ENCODE measurements around the gene ASMTL. TPM values are rescaled to one million over a fixed set of nuclear protein-coding genes. Genes with fewer than 3 reads are reported as not detected.
"Not testable (repeated sequence)": the region's sequence is repeated elsewhere in the genome, so short reads cannot be mapped to it uniquely, and the experiment has no call there.

The ASMTL gene
- total and polyA plus RNA-seq, 4 donors, result 26.7 to 56.1 (median 31.8) TPM

GRCh38 chrX:1434871-1435240 lies 17.9 kb downstream of the ASMTL start:
- peak; percentile 35 to 60 for DNase-seq
- WGBS, 2 donors, result 97 to 98% methylated on average over 22 of the region's 22 CpGs
- no peaks in the 10 kb centered on the region for H3K9me3 ChIP-seq (ENCODE audit: control insufficient read depth, low read length)

GRCh38 chrX:1433646-1434357 lies 18.9 kb downstream of the ASMTL start:
- no peaks in the 10 kb centered on the region for H3K4me1 ChIP-seq (ENCODE audit: control insufficient read depth in 1 of 2, insufficient read depth in 2 of 2, low read length in 2 of 2)
- H3K27ac ChIP-seq (ENCODE audit: low read depth in 1 of 2, low read length in 2 of 2), result no peak overlapping the region
- 94 to 97% methylated on average over 19 of the region's 19 CpGs for WGBS, 2 donors
- no peaks in the 10 kb centered on the region for H3K9me3 ChIP-seq (ENCODE audit: control insufficient read depth, low read length)
- DNase-seq (peak; percentile 22 to 62), ATAC-seq (ENCODE audit: low FRiP score) (no peak)
- H3K36me3 ChIP-seq (ENCODE audit: control insufficient read depth in 1 of 2, insufficient read depth in 2 of 2, low read length in 1 of 2), result peaks cover 0 to 8% of the 10 kb centered on the region in 2 donors
- H3K4me3 ChIP-seq (ENCODE audit: low read length in 2 of 2), result no peak overlapping the region
- no peaks in the 10 kb centered on the region for H3K27me3 ChIP-seq (ENCODE audit: control insufficient read depth in 1 of 2, insufficient read depth in 2 of 2, low read length in 1 of 2)
- intact Hi-C loops (cut with DNase I), result no loop called here

More at GRCh38 chrX:1434871-1435240, 17.9 kb downstream of the ASMTL start:
- no peak overlapping the region for H3K4me3 ChIP-seq (ENCODE audit: low read length in 2 of 2)
- no peak overlapping the region for H3K27ac ChIP-seq (ENCODE audit: low read depth in 1 of 2, low read length in 2 of 2)
- ATAC-seq (ENCODE audit: low FRiP score), result no peak
- intact Hi-C loops (cut with DNase I), result loop anchor here in 1 of 2 donors (5.0 kb wide), 1 partner anchor 38 kb away; no protein-coding TSS in a partner anchor
- H3K27me3 ChIP-seq (ENCODE audit: control insufficient read depth in 1 of 2, insufficient read depth in 2 of 2, low read length in 1 of 2), result no peaks in the 10 kb centered on the region
- H3K4me1 ChIP-seq (ENCODE audit: control insufficient read depth in 1 of 2, insufficient read depth in 2 of 2, low read length in 2 of 2), result no peaks in the 10 kb centered on the region
- peaks cover 0 to 8% of the 10 kb centered on the region in 2 donors for H3K36me3 ChIP-seq (ENCODE audit: control insufficient read depth in 1 of 2, insufficient read depth in 2 of 2, low read length in 1 of 2)

GRCh38 chrX:1430451-1430850 lies 22.3 kb downstream of the ASMTL start:
- no peak overlapping the region for H3K27ac ChIP-seq (ENCODE audit: low read depth in 1 of 2, low read length in 2 of 2)
- DNase-seq (peak in 1 of 2 donors; percentile 15), ATAC-seq (ENCODE audit: low FRiP score) (no peak)
- H3K4me3 ChIP-seq (ENCODE audit: low read length in 2 of 2), result no peak overlapping the region
- intact Hi-C loops (cut with DNase I), result no loop called here
- no peaks in the 10 kb centered on the region for H3K4me1 ChIP-seq (ENCODE audit: control insufficient read depth in 1 of 2, insufficient read depth in 2 of 2, low read length in 2 of 2)
- H3K9me3 ChIP-seq (ENCODE audit: control insufficient read depth, low read length), result no peaks in the 10 kb centered on the region
- peaks cover under 1 to 3% of the 10 kb centered on the region in 2 donors for H3K36me3 ChIP-seq (ENCODE audit: control insufficient read depth in 1 of 2, insufficient read depth in 2 of 2, low read length in 1 of 2)
- WGBS, 2 donors, result 97 to 98% methylated on average over 10 of the region's 10 CpGs
- no peaks in the 10 kb centered on the region for H3K27me3 ChIP-seq (ENCODE audit: control insufficient read depth in 1 of 2, insufficient read depth in 2 of 2, low read length in 1 of 2)

- Histone ChIP-seq H3K27me3 (ENCODE audit: control insufficient read depth in 1 of 2, insufficient read depth in 2 of 2, low read length in 1 of 2) (no peaks in the 10 kb centered on the region), H3K4me1 (ENCODE audit: control insufficient read depth in 1 of 2, insufficient read depth in 2 of 2, low read length in 2 of 2) (no peaks in the 10 kb centered on the region), H3K4me3 (ENCODE audit: low read length in 2 of 2) (no peak overlapping the region), H3K9me3 (ENCODE audit: control insufficient read depth, low read length) (peaks cover 2% of the 10 kb centered on the region), H3K36me3 (ENCODE audit: control insufficient read depth in 1 of 2, insufficient read depth in 2 of 2, low read length in 1 of 2) (peaks cover 3 to 4% of the 10 kb centered on the region in 2 donors), H3K27ac (ENCODE audit: low read depth in 1 of 2, low read length in 2 of 2) (no peak overlapping the region)
- no peak for ATAC-seq (ENCODE audit: low FRiP score)
- intact Hi-C loops (cut with DNase I), result no loop called here
- DNase-seq, result peak; percentile 41 to 76
- 94 to 96% methylated on average over 27 to 32 of the region's 32 CpGs for WGBS, 2 donors
Observed at GRCh38 chrX:1427756-1428155, 25.0 kb downstream of the ASMTL start.

GRCh38 chrX:1426321-1426720 lies 26.4 kb downstream of the ASMTL start:
- DNase-seq, result peak; percentile 11 to 42
- H3K27me3 ChIP-seq (ENCODE audit: control insufficient read depth in 1 of 2, insufficient read depth in 2 of 2, low read length in 1 of 2); intact Hi-C loops (cut with DNase I); H3K36me3 ChIP-seq (ENCODE audit: control insufficient read depth in 1 of 2, insufficient read depth in 2 of 2, low read length in 1 of 2); H3K9me3 ChIP-seq (ENCODE audit: control insufficient read depth, low read length); H3K27ac ChIP-seq (ENCODE audit: low read depth in 1 of 2, low read length in 2 of 2); H3K4me3 ChIP-seq (ENCODE audit: low read length in 2 of 2); H3K4me1 ChIP-seq (ENCODE audit: control insufficient read depth in 1 of 2, insufficient read depth in 2 of 2, low read length in 2 of 2); ATAC-seq (ENCODE audit: low FRiP score): not testable (repeated sequence)
- WGBS, 2 donors, result 90 to 93% methylated on average over 16 of the region's 16 CpGs

GRCh38 chrX:1425381-1425780 lies 27.3 kb downstream of the ASMTL start:
- DNase-seq (peak; percentile 17 to 22), ATAC-seq (ENCODE audit: low FRiP score) (no peak)
- intact Hi-C loops (cut with DNase I), result no loop called here
- no peak overlapping the region for H3K27ac ChIP-seq (ENCODE audit: low read depth in 1 of 2, low read length in 2 of 2)
- peaks cover 4% of the 10 kb centered on the region for H3K9me3 ChIP-seq (ENCODE audit: control insufficient read depth, low read length)
- WGBS, 2 donors, result 79 to 88% methylated on average over 10 of the region's 10 CpGs
- H3K36me3 ChIP-seq (ENCODE audit: control insufficient read depth in 1 of 2, insufficient read depth in 2 of 2, low read length in 1 of 2), result peaks cover 5 to 10% of the 10 kb centered on the region in 2 donors
- no peaks in the 10 kb centered on the region for H3K4me1 ChIP-seq (ENCODE audit: control insufficient read depth in 1 of 2, insufficient read depth in 2 of 2, low read length in 2 of 2)
- H3K4me3 ChIP-seq (ENCODE audit: low read length in 2 of 2), result no peak overlapping the region
- H3K27me3 ChIP-seq (ENCODE audit: control insufficient read depth in 1 of 2, insufficient read depth in 2 of 2, low read length in 1 of 2), result no peaks in the 10 kb centered on the region

- 75 to 85% methylated on average over 9 of the region's 9 CpGs for WGBS, 2 donors
- DNase-seq (peak in 1 of 2 donors; percentile 31), ATAC-seq (ENCODE audit: low FRiP score) (no peak)
- Histone ChIP-seq H3K4me1 (ENCODE audit: control insufficient read depth in 1 of 2, insufficient read depth in 2 of 2, low read length in 2 of 2) (no peaks in the 10 kb centered on the region), H3K9me3 (ENCODE audit: control insufficient read depth, low read length) (peaks cover 4% of the 10 kb centered on the region), H3K27me3 (ENCODE audit: control insufficient read depth in 1 of 2, insufficient read depth in 2 of 2, low read length in 1 of 2) (no peaks in the 10 kb centered on the region), H3K4me3 (ENCODE audit: low read length in 2 of 2) (no peak overlapping the region), H3K36me3 (ENCODE audit: control insufficient read depth in 1 of 2, insufficient read depth in 2 of 2, low read length in 1 of 2) (peaks cover 5 to 10% of the 10 kb centered on the region in 2 donors), H3K27ac (ENCODE audit: low read depth in 1 of 2, low read length in 2 of 2) (no peak overlapping the region)
- intact Hi-C loops (cut with DNase I), result no loop called here
Observed at GRCh38 chrX:1424147-1424851, 28.4 kb downstream of the ASMTL start.

GRCh38 chrX:1423215-1423614 lies 29.5 kb downstream of the ASMTL start:
- Histone ChIP-seq H3K4me3 (ENCODE audit: low read length in 2 of 2) (no peak overlapping the region), H3K36me3 (ENCODE audit: control insufficient read depth in 1 of 2, insufficient read depth in 2 of 2, low read length in 1 of 2) (peaks cover 5 to 10% of the 10 kb centered on the region in 2 donors), H3K27ac (ENCODE audit: low read depth in 1 of 2, low read length in 2 of 2) (no peak overlapping the region), H3K9me3 (ENCODE audit: control insufficient read depth, low read length) (peaks cover 4% of the 10 kb centered on the region), H3K27me3 (ENCODE audit: control insufficient read depth in 1 of 2, insufficient read depth in 2 of 2, low read length in 1 of 2) (no peaks in the 10 kb centered on the region), H3K4me1 (ENCODE audit: control insufficient read depth in 1 of 2, insufficient read depth in 2 of 2, low read length in 2 of 2) (no peaks in the 10 kb centered on the region)
- ATAC-seq (ENCODE audit: low FRiP score) (no peak), DNase-seq (peak; percentile 3 to 8)
- intact Hi-C loops (cut with DNase I), result no loop called here
- WGBS, 2 donors, result 50 to 75% methylated on average over 2 of the region's 2 CpGs

- Histone ChIP-seq H3K27me3 (ENCODE audit: control insufficient read depth in 1 of 2, insufficient read depth in 2 of 2, low read length in 1 of 2) (no peaks in the 10 kb centered on the region), H3K9me3 (ENCODE audit: control insufficient read depth, low read length) (peaks cover 4% of the 10 kb centered on the region), H3K27ac (ENCODE audit: low read depth in 1 of 2, low read length in 2 of 2) (no peak overlapping the region), H3K4me1 (ENCODE audit: control insufficient read depth in 1 of 2, insufficient read depth in 2 of 2, low read length in 2 of 2) (no peaks in the 10 kb centered on the region), H3K4me3 (ENCODE audit: low read length in 2 of 2) (no peak overlapping the region), H3K36me3 (ENCODE audit: control insufficient read depth in 1 of 2, insufficient read depth in 2 of 2, low read length in 1 of 2) (peaks cover 4 to 10% of the 10 kb centered on the region in 2 donors)
- peak; percentile 18 to 20 for DNase-seq
- WGBS, 2 donors, result 97 to 98% methylated on average over 4 of the region's 4 CpGs
- intact Hi-C loops (cut with DNase I), result no loop called here
- ATAC-seq (ENCODE audit: low FRiP score), result no peak
Observed at GRCh38 chrX:1422135-1422465, 30.6 kb downstream of the ASMTL start.

All from aorta (tissue), 5 donors.